WTC11 (cell line): ENCODE results near the gene HTR5A. TPM values are rescaled to one million over a fixed set of nuclear protein-coding genes. Genes with fewer than 3 reads are reported as not detected.

Experiments
- ATAC-seq: fragments of 200-7000 bp; cut with Tn5 transposase; 2 replicates; pipeline ENCODE4 v1.10.0; 2021; ENCODE audit warnings: mild to moderate bottlenecking, moderate library complexity
- CTCF ChIA-PET: fragments of 300-600 bp; sonication (Branson Sonifier 250); formaldehyde crosslinking; loops from one replicate; lab custom pipeline; 2021; ENCODE audit warnings: antibody characterized with exemption; lab: Charles Lee
- POLR2A ChIA-PET: fragments of 350-600 bp; sonication (Branson Sonifier 250); formaldehyde crosslinking; loops from one replicate; lab custom pipeline; 2021; ENCODE audit warnings: antibody characterized with exemption; lab: Charles Lee
- DNase-seq: peaks from one replicate; pipeline ENCODE4 v3.0.0; 2021; ENCODE audit warnings: low spot score
- H3K27ac Mint-ChIP-seq: 2 replicates; pipeline ENCODE4 v1.8.0; 2021; ENCODE audit warnings: mixed read lengths
- H3K27me3 Mint-ChIP-seq: 2 replicates; pipeline ENCODE4 v1.8.0; 2021; ENCODE audit warnings: low read depth, mild to moderate bottlenecking, moderate library complexity, mixed read lengths
- H3K36me3 Mint-ChIP-seq: 2 replicates; pipeline ENCODE4 v1.8.0; 2021; ENCODE audit warnings: mixed read lengths
- H3K4me1 Mint-ChIP-seq: 2 replicates; pipeline ENCODE4 v1.8.0; 2022; ENCODE audit warnings: mixed read lengths
- H3K4me3 Mint-ChIP-seq: 2 replicates; pipeline ENCODE4 v1.8.0; 2021; ENCODE audit warnings: mild to moderate bottlenecking, moderate library complexity, mixed read lengths
- H3K9me3 Mint-ChIP-seq: 2 replicates; pipeline ENCODE4 v1.8.0; 2021; ENCODE audit warnings: mixed read lengths
- CBFB ChIP-seq: sonication (generic); formaldehyde crosslinking; IDR thresholded peaks from 2 replicates; pipeline ENCODE4 v1.8.1; 2022; ENCODE audit warnings: mild to moderate bottlenecking, low read depth, missing genetic modification reagents
- CDX4 ChIP-seq: fragments of 250-450 bp; sonication (Bioruptor Pico); IDR thresholded peaks from 2 replicates; pipeline ENCODE4 v1.9.0; 2021; ENCODE audit warnings: moderate library complexity, mild to moderate bottlenecking, inconsistent platforms, borderline replicate concordance
- ELF4 ChIP-seq: sonication (generic); formaldehyde crosslinking; IDR thresholded peaks from 2 replicates; pipeline ENCODE4 v1.8.1; 2022; ENCODE audit warnings: low read depth, mild to moderate bottlenecking, moderate library complexity, missing genetic modification reagents
- EMX1 ChIP-seq: fragments of 250-450 bp; sonication (Bioruptor Pico); IDR thresholded peaks from 2 replicates; pipeline ENCODE4 v1.8.0; 2021; ENCODE audit warnings: mild to moderate bottlenecking
- FOXJ3 ChIP-seq: sonication (generic); formaldehyde crosslinking; IDR thresholded peaks from 2 replicates; pipeline ENCODE4 v1.9.0; 2021; ENCODE audit warnings: missing genetic modification reagents, mild to moderate bottlenecking, borderline replicate concordance
- GABPB1 ChIP-seq: sonication (generic); formaldehyde crosslinking; IDR thresholded peaks from 2 replicates; pipeline ENCODE4 v1.8.1; 2023; ENCODE audit warnings: mild to moderate bottlenecking, missing genetic modification reagents
- GTF2I ChIP-seq: fragments of 250-450 bp; sonication (Bioruptor Pico); conservative IDR thresholded peaks from 2 replicates; pipeline ENCODE4 v1.4.0; 2021; ENCODE audit warnings: mild to moderate bottlenecking
- IRF2 ChIP-seq: sonication (generic); formaldehyde crosslinking; IDR thresholded peaks from 2 replicates; pipeline ENCODE4 v1.8.0; 2022; ENCODE audit warnings: low read depth, missing genetic modification reagents, borderline replicate concordance
- NFATC4 ChIP-seq: fragments of 250-450 bp; sonication (Bioruptor Pico); IDR thresholded peaks from 2 replicates; pipeline ENCODE4 v1.9.0; 2021; ENCODE audit warnings: mild to moderate bottlenecking
- NR1H2 ChIP-seq: sonication (generic); formaldehyde crosslinking; IDR thresholded peaks from 2 replicates; pipeline ENCODE4 v1.9.0; 2021; ENCODE audit warnings: mild to moderate bottlenecking, moderate library complexity, missing genetic modification reagents
- NR3C1 ChIP-seq: sonication (generic); formaldehyde crosslinking; conservative IDR thresholded peaks from 2 replicates; pipeline ENCODE4 v1.8.1; 2023; ENCODE audit warnings: low read depth, mild to moderate bottlenecking, missing genetic modification reagents
- OVOL2 ChIP-seq: fragments of 250-450 bp; sonication (Bioruptor Pico); IDR thresholded peaks from 2 replicates; pipeline ENCODE4 v1.9.0; 2021; ENCODE audit warnings: mild to moderate bottlenecking, borderline replicate concordance
- PREB ChIP-seq: sonication (generic); formaldehyde crosslinking; IDR thresholded peaks from 2 replicates; pipeline ENCODE4 v1.8.1; 2022; ENCODE audit warnings: mild to moderate bottlenecking, missing genetic modification reagents, moderate library complexity, borderline replicate concordance
- RORB ChIP-seq: fragments of 250-450 bp; sonication (Bioruptor Pico); IDR thresholded peaks from 2 replicates; pipeline ENCODE4 v1.9.0; 2021; ENCODE audit warnings: mild to moderate bottlenecking
- TP53 ChIP-seq: sonication (generic); formaldehyde crosslinking; IDR thresholded peaks from 2 replicates; pipeline ENCODE4 v1.8.1; 2023; ENCODE audit warnings: mild to moderate bottlenecking, missing genetic modification reagents
- USF1 ChIP-seq: sonication (generic); formaldehyde crosslinking; IDR thresholded peaks from 2 replicates; pipeline ENCODE4 v1.8.0; 2022; ENCODE audit warnings: mild to moderate bottlenecking, missing genetic modification reagents
- ZNF281 ChIP-seq: sonication (generic); formaldehyde crosslinking; IDR thresholded peaks from 2 replicates; pipeline ENCODE4 v1.8.0; 2023; ENCODE audit warnings: mild to moderate bottlenecking, missing genetic modification reagents
- ZNF317 ChIP-seq: sonication (generic); formaldehyde crosslinking; IDR thresholded peaks from 2 replicates; pipeline ENCODE4 v1.8.1; 2023; ENCODE audit warnings: low read depth, mild to moderate bottlenecking, moderate library complexity, missing genetic modification reagents, borderline replicate concordance
- ZNF425 ChIP-seq: fragments of 250-450 bp; sonication (Bioruptor Pico); conservative IDR thresholded peaks from 2 replicates; pipeline ENCODE4 v1.9.0; 2021; ENCODE audit warnings: mild to moderate bottlenecking
- ZNF671 ChIP-seq: fragments of 250-450 bp; sonication (Bioruptor Pico); IDR thresholded peaks from 2 replicates; pipeline ENCODE4 v1.8.0; 2021; ENCODE audit warnings: mild to moderate bottlenecking
- total RNA-seq: library from RNA; stranded (reverse); gene quantifications from 3 replicates; pipeline ENCODE4 v1.2.3, GENCODE V29; 2021

The HTR5A gene
- total RNA-seq, 1 experiment from 2014 or later, result not detected

- no peak for TF ChIP-seq USF1
Observed at GRCh38 chr7:155051355-155051754, 18.8 kb upstream of the HTR5A start (continued).

- TF ChIP-seq FOXJ3 (CRISPR knock-in tag) (no peak), OVOL2 (CRISPR knock-in tag) (no peak), CBFB (CRISPR knock-in tag) (no peak), ZNF281 (CRISPR knock-in tag) (no peak), ZNF671 (CRISPR knock-in tag) (no peak), RORB (no peak), NR3C1 (CRISPR knock-in tag) (no peak), EMX1 (no peak), TP53 (no peak), ZNF317 (no peak), GABPB1 (CRISPR knock-in tag) (no peak), USF1 (no peak), NFATC4 (CRISPR knock-in tag) (no peak)
- ChIA-PET CTCF (interaction anchor here (0.8 kb wide), 1 partner anchor 20 kb away, joined by 3 read pairs; no protein-coding TSS in a partner anchor), POLR2A (no interaction called here)
- ATAC-seq (no peak), DNase-seq (no peak)
- Mint-ChIP-seq H3K27me3 (no peaks in the 10 kb centered on the region), H3K4me1 (no peaks in the 10 kb centered on the region), H3K9me3 (no peaks in the 10 kb centered on the region), H3K4me3 (no peak overlapping the region), H3K27ac (no peak overlapping the region), H3K36me3 (no peaks in the 10 kb centered on the region)
Observed at GRCh38 chr7:155053002-155053401, 17.1 kb upstream of the HTR5A start.

GRCh38 chr7:155054761-155055160 is 15.4 kb upstream of the HTR5A start:
- H3K9me3 Mint-ChIP-seq, result no peaks in the 10 kb centered on the region
- H3K36me3 Mint-ChIP-seq, result no peaks in the 10 kb centered on the region
- ATAC-seq (no peak), DNase-seq (no peak)
- ChIA-PET POLR2A (no interaction called here), CTCF (interaction anchor here (0.6 kb wide), 1 partner anchor 17 kb away, joined by 4 read pairs; no protein-coding TSS in a partner anchor)
- H3K4me3 Mint-ChIP-seq, result no peak overlapping the region
- TF ChIP-seq RORB (no peak), NR1H2 (no peak), ZNF425 (no peak), CDX4 (CRISPR knock-in tag) (no peak), PREB (CRISPR knock-in tag) (no peak), GTF2I (CRISPR knock-in tag) (no peak), NFATC4 (CRISPR knock-in tag) (no peak), ELF4 (CRISPR knock-in tag) (no peak), IRF2 (CRISPR knock-in tag) (no peak)
- H3K27me3 Mint-ChIP-seq, result no peaks in the 10 kb centered on the region
- H3K4me1 Mint-ChIP-seq, result no peaks in the 10 kb centered on the region
- H3K27ac Mint-ChIP-seq, result no peak overlapping the region
